CD4-positive, alpha-beta T cell treated with Interleukin-4 for 4 hours (primary cell): ENCODE results near the gene HTT.

Experiments used
- DNase-seq: peaks from one replicate; pipeline ENCODE4 v3.0.0-alpha.2; 2020

The HTT gene

GRCh38 chr4:3239998-3240920 lies 165.8 kb downstream of the HTT start:
- DNase-seq = no peak

GRCh38 chr4:3240936-3241522 lies 166.5 kb downstream of the HTT start:
- DNase-seq = no peak

GRCh38 chr4:3241898-3242524 lies 167.5 kb downstream of the HTT start:
- DNase-seq = no peak

- peak; percentile 2 for DNase-seq
These were observed 168.8 kb downstream of the HTT start for GRCh38 chr4:3243136-3243780.

GRCh38 chr4:3244002-3244401 lies 169.5 kb downstream of the HTT start:
- DNase-seq = no peak

- no peak for DNase-seq
These were observed 170.3 kb downstream of the HTT start for GRCh38 chr4:3244747-3245146.

GRCh38 chr4:3245676-3246075 lies 171.2 kb downstream of the HTT start:
- DNase-seq = no peak

GRCh38 chr4:3246458-3247398 lies 172.2 kb downstream of the HTT start:
- DNase-seq = no peak

- no peak for DNase-seq
These were observed 173.1 kb downstream of the HTT start for GRCh38 chr4:3247399-3248177.

- no peak for DNase-seq
These were observed 173.6 kb downstream of the HTT start for GRCh38 chr4:3248178-3248480.

GRCh38 chr4:3248811-3249661 lies 174.6 kb downstream of the HTT start, which contains the start of gene MSANTD1:
Gene MSANTD1, plus strand, starts transcription at chr4:3249159. Its CDS starts 64 bp downstream, at chr4:3249223.
- no peak for DNase-seq

GRCh38 chr4:3249711-3250437 lies 175.4 kb downstream of the HTT start:
- no peak for DNase-seq

- no peak for DNase-seq
These were observed 176.0 kb downstream of the HTT start for GRCh38 chr4:3250438-3250955.

GRCh38 chr4:3250956-3251690 lies 176.6 kb downstream of the HTT start:
- no peak for DNase-seq

GRCh38 chr4:3251691-3252479 lies 177.4 kb downstream of the HTT start:
- DNase-seq = no peak

- no peak for DNase-seq
These were observed 178.0 kb downstream of the HTT start for GRCh38 chr4:3252480-3252828.

- no peak for DNase-seq
These were observed 178.6 kb downstream of the HTT start for GRCh38 chr4:3252831-3253641.
